GM19395 (cell line): Measurements from ENCODE around the gene NUP210.
"Not testable (repeated sequence)": the region's sequence is repeated elsewhere in the genome, so short reads cannot be mapped to it uniquely, and the experiment has no call there.

Experiments
- ATAC-seq: cut with Tn5 transposase; IDR thresholded peaks from one replicate; pipeline ENCODE4 v1.9.1; 2021; ENCODE audit warnings: mild to moderate bottlenecking, moderate library complexity; ENCODE audit not compliant: unreplicated experiment

Gene NUP210

GRCh38 chr3:13420045-13420830, at the start of gene NUP210:
TSS of gene NUP210 (minus strand) at chr3:13420322. CDS start at chr3:13420226, 96 bp downstream.
- ATAC-seq, result peak; percentile 55

GRCh38 chr3:13466781-13467180, 46.7 kb upstream of the NUP210 start:
- no peak for ATAC-seq

- no peak for ATAC-seq
Observed at GRCh38 chr3:13465236-13465873, 45.2 kb upstream of the NUP210 start.

- ATAC-seq, result no peak
Observed at GRCh38 chr3:13463618-13464400, 43.7 kb upstream of the NUP210 start.

- ATAC-seq, result no peak
Observed at GRCh38 chr3:13462822-13463221, 42.7 kb upstream of the NUP210 start.

- no peak for ATAC-seq
Observed at GRCh38 chr3:13462125-13462629, 42.1 kb upstream of the NUP210 start.

- ATAC-seq, result no peak
Observed at GRCh38 chr3:13461169-13462124, 41.3 kb upstream of the NUP210 start.

GRCh38 chr3:13460341-13460736, 40.2 kb upstream of the NUP210 start:
- ATAC-seq, result no peak

- no peak for ATAC-seq
Observed at GRCh38 chr3:13459605-13460340, 39.7 kb upstream of the NUP210 start.

GRCh38 chr3:13457593-13457992, 37.5 kb upstream of the NUP210 start:
- ATAC-seq, result no peak

- no peak for ATAC-seq
Observed at GRCh38 chr3:13455644-13456043, 35.5 kb upstream of the NUP210 start.

- peak; percentile 44 for ATAC-seq
Observed at GRCh38 chr3:13452490-13453335, 32.6 kb upstream of the NUP210 start.

- peak; percentile 4 for ATAC-seq
Observed at GRCh38 chr3:13451301-13451673, 31.2 kb upstream of the NUP210 start.

- not testable (repeated sequence) for ATAC-seq
Observed at GRCh38 chr3:13442882-13443281, 22.8 kb upstream of the NUP210 start.

GRCh38 chr3:13440204-13440817, 20.2 kb upstream of the NUP210 start:
- ATAC-seq, result no peak

- ATAC-seq, result not testable (repeated sequence)
Observed at GRCh38 chr3:13436213-13436612, 16.1 kb upstream of the NUP210 start.

GRCh38 chr3:13433912-13434311, 13.8 kb upstream of the NUP210 start:
- ATAC-seq, result no peak

- ATAC-seq, result no peak
Observed at GRCh38 chr3:13432093-13432492, 12.0 kb upstream of the NUP210 start.
